Suprapubic skin (tissue), 4 donors: Measurements from ENCODE around the gene PARP16. TPM values are rescaled to one million over a fixed set of nuclear protein-coding genes. Genes with fewer than 3 reads are reported as not detected.

ENCODE experiments used
- DNase-seq, 2 donors: peaks; one replicate each; pipeline ENCODE4 v3.0.0-alpha.2; 2019; ENCODE audit warnings: low spot score in 2 of 2
- H3K27ac ChIP-seq: fragments of 200-600 bp; sonication (generic); one replicate; pipeline ENCODE4 v1.5.1; 2019
- H3K27me3 ChIP-seq: fragments of 200-600 bp; sonication (generic); one replicate; pipeline ENCODE4 v1.5.1; 2019
- H3K36me3 ChIP-seq: fragments of 200-600 bp; sonication (generic); one replicate; pipeline ENCODE4 v1.5.1; 2019
- H3K4me1 ChIP-seq: fragments of 200-600 bp; sonication (generic); one replicate; pipeline ENCODE4 v1.5.1; 2019
- H3K4me3 ChIP-seq: fragments of 200-600 bp; sonication (generic); one replicate; pipeline ENCODE4 v1.5.1; 2019; ENCODE audit warnings: mild to moderate bottlenecking
- H3K9me3 ChIP-seq: fragments of 200-600 bp; sonication (generic); one replicate; pipeline ENCODE4 v1.5.1; 2019
- CTCF ChIP-seq, 2 donors: fragments of 200-600 bp in 1 of 2; fragments of 450-650 bp in 1 of 2; sonication (generic) in 1 of 2; IDR thresholded peaks; one replicate each; pipeline ENCODE4 v1.5.1; 2016 to 2019; ENCODE audit warnings: antibody characterized with exemption in 2 of 2, mild to moderate bottlenecking in 1 of 2, moderate library complexity in 1 of 2
- EP300 ChIP-seq: sonication (generic); formaldehyde crosslinking; IDR thresholded peaks from one replicate; pipeline ENCODE4 v1.6.1; 2017; ENCODE audit warnings: antibody characterized with exemption
- POLR2A ChIP-seq, 2 donors: fragments of 450-650 bp; IDR thresholded peaks; one replicate each; pipeline ENCODE4 v1.6.1; 2017; ENCODE audit warnings: antibody characterized with exemption in 2 of 2, mild to moderate bottlenecking in 2 of 2, moderate library complexity in 2 of 2
- POLR2AphosphoS5 ChIP-seq, 3 donors: sonication (generic); formaldehyde crosslinking; IDR thresholded peaks; one replicate each; pipeline ENCODE4 v1.6.1; 2017; ENCODE audit warnings: antibody characterized with exemption in 3 of 3
- WGBS: methylation state at CpG from one replicate; pipeline ENCODE4 v1.1.5; 2018; 5-methylcytosine and 5-hydroxymethylcytosine counted together
- total RNA-seq, 4 donors: library from RNA; depleted of rRNA; stranded (reverse); fragments of >200 nt; gene quantifications; one replicate each; pipeline ENCODE4 v1.1.0, GENCODE V29; 2016

Gene PARP16
- total RNA-seq, 4 donors from 2014 or later = 8.2 to 16.7 (median 11.7) TPM

- Histone ChIP-seq H3K4me3 (peak overlapping the region; percentile 22), H3K36me3 (no peaks in the 10 kb centered on the region), H3K27me3 (no peaks in the 10 kb centered on the region), H3K9me3 (no peaks in the 10 kb centered on the region), H3K27ac (peak overlapping the region; percentile 57), H3K4me1 (peaks cover 18% of the 10 kb centered on the region)
- no peak for TF ChIP-seq CTCF (IDR thresholded peaks at IDR 0.05)
- WGBS = 67% methylated on average over 12 of the region's 17 CpGs
- no peak for DNase-seq
Observed at GRCh38 chr15:65209701-65210643, 76.7 kb downstream of the PARP16 start.

GRCh38 chr15:65208647-65209046 lies 78.0 kb downstream of the PARP16 start:
- Histone ChIP-seq H3K9me3 (no peaks in the 10 kb centered on the region), H3K4me1 (peaks cover 18% of the 10 kb centered on the region), H3K4me3 (no peak overlapping the region), H3K36me3 (no peaks in the 10 kb centered on the region), H3K27ac (no peak overlapping the region), H3K27me3 (no peaks in the 10 kb centered on the region)
- WGBS = 100% methylated on average over 2 of the region's 2 CpGs
- no peak for DNase-seq
- no peak for TF ChIP-seq POLR2AphosphoS5 (IDR thresholded peaks at IDR 0.05)
- TF ChIP-seq CTCF (IDR thresholded peaks at IDR 0.05) = no peak
- no peak for TF ChIP-seq EP300
- no peak for TF ChIP-seq POLR2A (IDR thresholded peaks at IDR 0.05)

Other genes with a start within 250 kb of the PARP16 start
- under 1 TPM in 1 of 4 donors, not detected in 3; 0.60 TPM for gene SLC51B, start 241.5 kb downstream of the PARP16 start, total RNA-seq
- 1 to 10 TPM; 4.8 to 9.7 (median 6.7) TPM for gene RASL12, start 218.9 kb downstream of the PARP16 start, total RNA-seq
- gene KBTBD13, start 210.1 kb downstream of the PARP16 start, total RNA-seq = not detected
- gene UBAP1L, start 171.7 kb downstream of the PARP16 start, total RNA-seq = 10 to 100 TPM in 1 of 4 donors, 1 to 10 TPM in 3; 2.3 to 21.4 (median 5.6) TPM
- 10 to 100 TPM; 18.1 to 46.3 (median 22.0) TPM for gene PDCD7, start 153.1 kb downstream of the PARP16 start, total RNA-seq
- 100 to 1,000 TPM in 1 of 4 donors, 10 to 100 TPM in 3; 45.5 to 103 (median 58.3) TPM for gene CLPX, start 101.5 kb downstream of the PARP16 start, total RNA-seq
- 10 to 100 TPM in 3 of 4 donors, 1 to 10 TPM in 1; 2.7 to 15.2 (median 11.3) TPM for gene CILP, start 75.4 kb downstream of the PARP16 start, total RNA-seq
- not detected for gene RNU5A-1, start 9.2 kb upstream of the PARP16 start, total RNA-seq
- gene RNU5B-1, start 17.8 kb upstream of the PARP16 start, total RNA-seq = not detected
- not detected for gene IGDCC3, start 91.1 kb upstream of the PARP16 start, total RNA-seq
- 1 to 10 TPM in 1 of 4 donors, under 1 TPM in 3; 0.16 to 1.4 (median 0.35) TPM for gene IGDCC4, start 136.1 kb upstream of the PARP16 start, total RNA-seq
- gene DPP8, start 230.8 kb upstream of the PARP16 start, total RNA-seq = 10 to 100 TPM; 22.2 to 58.3 (median 33.5) TPM
- gene HACD3, start 243.6 kb upstream of the PARP16 start, total RNA-seq = 10 to 100 TPM; 36.6 to 65.2 (median 44.9) TPM